LNCAP (cell line): ENCODE results near the gene BOD1.
A peak's percentile ranks its signal among the peaks of the same experiment; 100 is the strongest.

Experiments used
- TF ChIP-seq, protein P1 (sequence below): fragments of 450-650 bp; IDR thresholded peaks from 2 replicates; pipeline ENCODE4 v1.5.1; 2017; ENCODE audit warnings: mild to moderate bottlenecking

The BOD1 gene

DNA sequence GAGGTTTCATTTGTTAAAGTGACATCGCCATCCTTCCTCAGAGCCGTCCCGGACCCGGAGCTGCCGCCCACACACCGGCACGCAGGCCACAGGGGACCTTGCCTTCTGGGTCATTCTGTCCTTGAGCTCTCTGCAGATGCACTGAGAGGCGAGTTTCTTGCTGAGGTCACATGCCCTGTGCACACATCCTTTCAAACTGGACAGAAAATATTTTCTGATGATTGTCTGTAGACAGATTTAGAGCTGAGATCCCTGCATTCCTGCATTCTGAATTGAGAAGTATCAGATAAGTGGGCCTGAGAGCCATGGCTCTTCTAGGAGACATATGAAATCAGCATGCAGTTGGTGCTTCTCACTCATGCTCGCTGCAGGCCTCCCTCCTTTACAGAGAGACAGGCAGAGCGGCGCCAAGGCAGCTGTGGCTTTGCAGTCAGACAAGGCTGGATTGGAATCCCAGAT, 25.4 kb downstream of the BOD1 start:
- TF ChIP-seq, protein P1, sequence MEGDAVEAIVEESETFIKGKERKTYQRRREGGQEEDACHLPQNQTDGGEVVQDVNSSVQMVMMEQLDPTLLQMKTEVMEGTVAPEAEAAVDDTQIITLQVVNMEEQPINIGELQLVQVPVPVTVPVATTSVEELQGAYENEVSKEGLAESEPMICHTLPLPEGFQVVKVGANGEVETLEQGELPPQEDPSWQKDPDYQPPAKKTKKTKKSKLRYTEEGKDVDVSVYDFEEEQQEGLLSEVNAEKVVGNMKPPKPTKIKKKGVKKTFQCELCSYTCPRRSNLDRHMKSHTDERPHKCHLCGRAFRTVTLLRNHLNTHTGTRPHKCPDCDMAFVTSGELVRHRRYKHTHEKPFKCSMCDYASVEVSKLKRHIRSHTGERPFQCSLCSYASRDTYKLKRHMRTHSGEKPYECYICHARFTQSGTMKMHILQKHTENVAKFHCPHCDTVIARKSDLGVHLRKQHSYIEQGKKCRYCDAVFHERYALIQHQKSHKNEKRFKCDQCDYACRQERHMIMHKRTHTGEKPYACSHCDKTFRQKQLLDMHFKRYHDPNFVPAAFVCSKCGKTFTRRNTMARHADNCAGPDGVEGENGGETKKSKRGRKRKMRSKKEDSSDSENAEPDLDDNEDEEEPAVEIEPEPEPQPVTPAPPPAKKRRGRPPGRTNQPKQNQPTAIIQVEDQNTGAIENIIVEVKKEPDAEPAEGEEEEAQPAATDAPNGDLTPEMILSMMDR, result no peak

DNA sequence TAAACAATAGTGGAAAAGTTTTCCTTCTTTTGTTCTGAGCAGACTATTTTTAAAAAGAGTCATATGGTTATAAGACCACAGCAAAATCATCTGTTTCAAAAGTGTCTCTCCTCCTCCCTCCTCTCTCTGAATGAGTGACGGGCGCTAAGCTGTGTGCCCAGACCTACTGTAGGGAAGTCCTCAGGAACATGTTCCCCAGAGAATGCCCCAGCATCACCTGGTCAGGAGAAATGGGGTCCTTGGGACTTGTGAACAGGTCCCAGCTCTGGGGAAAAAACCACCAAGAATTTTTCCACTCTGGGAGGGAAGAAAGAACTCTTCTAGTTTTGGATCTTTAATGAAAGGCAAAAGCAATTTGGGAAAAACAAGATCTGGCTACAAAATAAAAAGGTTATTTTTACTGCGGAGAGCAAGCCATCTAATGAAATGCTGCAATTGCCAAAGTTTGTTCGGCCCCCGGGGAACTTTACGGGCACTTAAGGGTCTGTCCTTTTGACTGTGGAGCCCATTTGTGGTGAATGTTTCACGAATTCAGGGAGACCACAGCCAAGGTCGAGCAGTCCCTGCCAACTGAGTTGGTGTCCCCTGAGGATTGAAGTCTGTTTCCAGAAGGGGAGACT, 25.9 kb downstream of the BOD1 start:
- TF ChIP-seq, protein P1, result no peak

GRCh38 chr5:173583346-173583745, 33.1 kb downstream of the BOD1 start:
- TF ChIP-seq, protein P1, result no peak

DNA sequence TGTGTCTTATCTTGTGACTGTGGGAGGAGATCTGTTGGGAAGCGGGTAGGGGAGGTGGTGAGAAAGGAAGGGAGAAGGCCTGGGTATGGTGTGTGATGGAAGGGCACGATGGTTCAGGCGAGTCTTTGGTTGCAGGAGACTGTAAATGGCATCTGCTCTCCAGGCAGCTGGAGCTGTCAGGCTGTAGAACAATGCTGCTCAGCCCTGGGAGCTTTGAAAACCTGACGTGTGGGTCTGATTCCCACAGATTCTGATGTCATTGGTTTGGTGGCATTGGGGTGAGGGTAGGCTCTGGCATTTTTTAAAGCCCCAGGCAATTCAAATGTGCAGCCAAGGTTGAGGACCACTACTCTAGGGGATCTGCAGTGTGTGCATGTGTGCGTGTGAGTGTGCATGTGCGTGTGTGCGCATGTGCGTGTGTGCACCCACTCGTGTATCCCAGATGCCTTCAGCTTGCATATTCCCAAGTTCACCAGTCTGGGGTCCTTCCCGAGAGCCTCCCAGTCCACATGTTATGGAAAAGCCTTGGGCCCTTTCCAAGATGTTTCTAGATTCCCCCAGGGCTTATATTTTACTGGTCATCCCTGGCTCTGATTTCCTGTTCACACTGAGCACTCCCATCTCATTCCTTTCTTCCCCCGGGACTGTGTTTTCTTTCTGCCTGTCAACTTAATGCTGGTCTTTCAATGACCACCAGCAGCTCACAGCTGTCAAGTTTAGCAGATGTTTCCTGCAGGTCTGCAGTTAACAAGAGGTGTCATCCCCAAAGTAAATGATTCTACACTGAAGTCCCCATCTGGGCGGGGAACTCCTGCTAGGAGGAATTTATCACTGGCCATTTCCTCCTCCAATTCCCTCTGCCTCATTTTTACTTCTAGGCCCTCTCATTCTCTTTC, 34.0 kb downstream of the BOD1 start:
- TF ChIP-seq, protein P1, result no peak

DNA sequence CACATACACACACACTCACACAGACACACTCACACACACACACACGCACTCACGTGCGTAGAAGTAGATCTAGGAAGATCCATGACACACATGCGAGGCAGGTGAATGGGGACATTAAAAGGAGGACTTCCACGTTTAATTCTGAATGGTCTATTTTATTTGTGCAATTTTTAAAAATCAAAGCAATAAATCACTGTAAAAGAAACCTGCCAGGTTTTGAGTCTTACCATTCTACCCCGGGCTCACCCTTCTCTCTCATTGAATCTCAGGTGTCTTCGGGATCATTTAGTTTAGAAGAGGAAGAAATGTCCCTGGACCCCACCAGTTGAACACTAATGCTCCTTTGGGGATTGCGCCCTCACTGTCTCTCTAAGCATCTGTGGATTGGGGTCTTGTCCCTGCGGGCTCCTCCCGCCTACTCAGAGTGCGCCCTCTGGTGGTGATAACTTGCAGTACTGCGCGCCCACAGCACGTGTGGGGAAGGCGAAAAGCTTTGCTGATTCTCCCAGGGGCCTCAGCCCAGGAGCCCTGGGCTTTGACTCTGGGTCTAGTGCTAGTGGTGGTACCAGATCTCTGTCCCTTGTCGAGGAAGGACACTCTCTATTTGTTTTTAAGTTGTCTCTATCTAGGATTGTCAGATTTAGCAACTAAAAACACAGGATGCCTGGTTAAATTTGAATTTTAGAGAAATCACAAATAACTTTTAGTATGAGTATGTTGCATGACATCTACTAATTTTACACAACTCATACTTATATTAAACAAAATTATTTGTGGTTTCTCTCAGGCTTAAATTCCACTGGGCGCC, 34.8 kb downstream of the BOD1 start:
- TF ChIP-seq, protein P1, result peak; percentile 96

DNA sequence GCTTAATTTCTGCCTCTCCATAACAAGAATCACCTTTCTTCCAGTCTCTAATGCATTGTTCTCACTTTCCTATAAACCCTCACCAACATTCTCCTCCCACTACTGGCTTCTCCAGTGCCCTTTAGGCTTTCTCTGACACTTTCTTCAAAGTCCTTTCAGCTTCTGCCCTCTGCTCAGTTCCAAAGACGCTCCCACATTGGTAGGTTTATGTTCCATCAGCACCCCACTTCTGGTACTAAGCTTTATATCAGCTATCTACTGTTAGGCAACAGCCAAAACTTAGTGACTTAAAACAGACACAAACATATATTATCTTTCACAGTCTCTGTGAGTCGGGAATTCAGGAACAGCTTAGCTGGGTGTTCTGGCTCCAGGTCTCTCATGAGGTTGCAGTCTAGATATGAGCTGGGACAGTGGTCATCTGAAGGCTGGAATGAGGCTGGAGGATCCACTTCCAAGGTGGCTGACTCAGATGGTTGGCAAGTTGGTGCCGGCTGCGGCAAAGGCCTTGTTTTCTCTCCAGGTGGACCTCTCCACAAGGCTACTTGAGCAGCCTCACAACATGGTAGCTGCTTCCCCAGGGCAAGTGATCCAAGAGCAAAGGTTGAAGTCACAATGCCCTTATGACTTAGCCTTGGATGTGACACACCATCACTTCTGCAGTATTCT, 37.4 kb downstream of the BOD1 start:
- TF ChIP-seq, protein P1, result no peak

GRCh38 chr5:173577817-173578216, 38.6 kb downstream of the BOD1 start:
- TF ChIP-seq, protein P1, result no peak
